Cortex of kidney (tissue), 1 donor: ENCODE data around the gene SPRED3.

Experiments used
- DNase-seq: peaks from one replicate; lab custom pipeline; 2025; lab: John Stamatoyannopoulos, UW

SPRED3 gene

GRCh38 chr19:38445362-38445761 is 56.9 kb downstream of the SPRED3 start:
- no peak for DNase-seq

GRCh38 chr19:38448225-38448624 is 59.7 kb downstream of the SPRED3 start:
- no peak for DNase-seq
